GM23338 (cell line): ENCODE results near the gene COX4I1. TPM values are rescaled to one million over a fixed set of nuclear protein-coding genes. Genes with fewer than 3 reads are reported as not detected.
"Not testable (repeated sequence)": the region's sequence is repeated elsewhere in the genome, so short reads cannot be mapped to it uniquely, and the experiment has no call there.

Source experiments
- ATAC-seq: fragments of 200-7000 bp; cut with Tn5 transposase; 3 replicates; pipeline ENCODE4 v1.9.1; 2020
- DNase-seq: peaks from one replicate; pipeline ENCODE4 v3.0.0-alpha.2; 2015; ENCODE audit warnings: low spot score
- H2AFZ ChIP-seq: fragments of 200-600 bp; sonication (generic); 2 replicates; pipeline ENCODE4 v1.8.0; 2016; ENCODE audit warnings: antibody characterized with exemption, mild to moderate bottlenecking, moderate library complexity
- H3F3A ChIP-seq: fragments of 200-600 bp; sonication (generic); replicated peaks from 2 replicates; pipeline ENCODE4 v1.8.0; 2017; ENCODE audit warnings: antibody characterized with exemption, mixed run types, low read depth
- H3K27ac ChIP-seq: fragments of 200-600 bp; sonication (generic); 2 replicates; pipeline ENCODE4 v1.6.1; 2016; ENCODE audit warnings: low read depth
- H3K27me3 ChIP-seq: fragments of 200-600 bp; sonication (generic); 2 replicates; pipeline ENCODE4 v1.8.0; 2016; ENCODE audit warnings: mild to moderate bottlenecking, mixed run types, moderate library complexity; ENCODE audit not compliant: insufficient read depth
- H3K36me3 ChIP-seq: fragments of 200-600 bp; sonication (generic); 2 replicates; pipeline ENCODE4 v1.8.0; 2016; ENCODE audit warnings: mild to moderate bottlenecking; ENCODE audit not compliant: insufficient read depth
- H3K4me1 ChIP-seq: fragments of 200-600 bp; sonication (generic); 2 replicates; pipeline ENCODE4 v1.8.0; 2016; ENCODE audit warnings: mild to moderate bottlenecking, moderate library complexity; ENCODE audit not compliant: insufficient read depth
- H3K4me2 ChIP-seq: fragments of 200-600 bp; sonication (generic); 2 replicates; pipeline ENCODE4 v1.7.1; 2017; ENCODE audit warnings: mixed run types
- H3K4me3 ChIP-seq: fragments of 200-600 bp; sonication (generic); 2 replicates; pipeline ENCODE4 v1.6.1; 2016; ENCODE audit warnings: mixed run types
- H3K79me2 ChIP-seq: fragments of 200-600 bp; sonication (generic); replicated peaks from 2 replicates; pipeline ENCODE4 v1.8.0; 2017; ENCODE audit warnings: mild to moderate bottlenecking; ENCODE audit not compliant: insufficient read depth
- H3K9me2 ChIP-seq: fragments of 200-600 bp; sonication (generic); 2 replicates; pipeline ENCODE4 v1.8.0; 2017; ENCODE audit not compliant: insufficient read depth
- H4K20me1 ChIP-seq: fragments of 200-600 bp; sonication (generic); replicated peaks from 2 replicates; pipeline ENCODE4 v1.8.0; 2017; ENCODE audit warnings: mild to moderate bottlenecking; ENCODE audit not compliant: insufficient read depth
- H3K27ac Mint-ChIP-seq: 2 replicates; pipeline ENCODE4 v1.8.0; 2020; ENCODE audit warnings: inconsistent platforms, mild to moderate bottlenecking, moderate library complexity, mixed read lengths
- H3K27me3 Mint-ChIP-seq: 3 replicates; pipeline ENCODE4 v1.8.0; 2022; ENCODE audit warnings: low read depth, mild to moderate bottlenecking, moderate library complexity, mixed read lengths, inconsistent platforms; ENCODE audit not compliant: insufficient read depth, poor library complexity
- H3K36me3 Mint-ChIP-seq: 3 replicates; pipeline ENCODE4 v1.8.0; 2021; ENCODE audit warnings: low read depth, mild to moderate bottlenecking, inconsistent platforms, moderate library complexity, mixed read lengths
- H3K4me1 Mint-ChIP-seq: 3 replicates; pipeline ENCODE4 v1.8.0; 2020; ENCODE audit warnings: mild to moderate bottlenecking, inconsistent platforms, mixed read lengths
- H3K4me3 Mint-ChIP-seq: 3 replicates; pipeline ENCODE4 v1.8.0; 2021; ENCODE audit warnings: moderate library complexity, mild to moderate bottlenecking, inconsistent platforms, mixed read lengths
- H3K9me3 Mint-ChIP-seq: 3 replicates; pipeline ENCODE4 v1.8.0; 2020; ENCODE audit warnings: moderate library complexity, mild to moderate bottlenecking, inconsistent platforms, mixed read lengths
- REST ChIP-seq: IDR thresholded peaks from one replicate; pipeline ENCODE4 v1.6.1; 2018; ENCODE audit warnings: antibody characterized with exemption; ENCODE audit not compliant: unreplicated experiment
- ZNF462 ChIP-seq: fragments of 250-450 bp; sonication (Bioruptor Pico); IDR thresholded peaks from 2 replicates; pipeline ENCODE4 v1.5.0; 2020; ENCODE audit warnings: mild to moderate bottlenecking, moderate library complexity
- polyA plus RNA-seq: library from polyadenylated mRNA; unstranded; fragments of >200 nt; fragmentation: Nextera tagmentation; extraction: Ambion mirVana; gene quantifications from 2 replicates; pipeline ENCODE4 v1.2.1, GENCODE V29; 2016
- total RNA-seq: library from RNA; depleted of rRNA; stranded (reverse); fragments of >200 nt; shearing (Covaris generic); gene quantifications from 2 replicates; pipeline ENCODE4 v1.2.3, GENCODE V29; 2014

Gene COX4I1
- total and polyA plus RNA-seq, 2 experiments from 2014 or later: 329 to 1,008 TPM

GRCh38 chr16:85806539-85806938 is 7.0 kb downstream of the COX4I1 start (continued):
- TF ChIP-seq ZNF462 (CRISPR knock-in tag) (no peak), REST (no peak)

GRCh38 chr16:85807340-85807739 is 7.8 kb downstream of the COX4I1 start:
- not testable (repeated sequence) for H3K27ac Mint-ChIP-seq, H3K4me3 ChIP-seq, H2AFZ ChIP-seq, H3K4me3 Mint-ChIP-seq, H3K9me3 Mint-ChIP-seq, H3K27me3 Mint-ChIP-seq, ATAC-seq, H3K9me2 ChIP-seq, H3K4me1 Mint-ChIP-seq, H3K4me2 ChIP-seq, H3K27me3 ChIP-seq, DNase-seq, H3K4me1 ChIP-seq, H3F3A ChIP-seq, H3K27ac ChIP-seq
- peaks cover 58% of the 10 kb centered on the region for H3K36me3 Mint-ChIP-seq
- Histone ChIP-seq H3K36me3 (peaks cover 32% of the 10 kb centered on the region), H3K79me2 (peaks cover 14% of the 10 kb centered on the region; the same call in 1 of the 2 replicates), H4K20me1 (peaks cover 15% of the 10 kb centered on the region)

- not testable (repeated sequence) for H3K27ac ChIP-seq
- H3K36me3 Mint-ChIP-seq: peaks cover 50% of the 10 kb centered on the region
Observed at GRCh38 chr16:85808104-85808503, 8.6 kb downstream of the COX4I1 start.

More at GRCh38 chr16:85808104-85808503, 8.6 kb downstream of the COX4I1 start:
- H3K27me3 Mint-ChIP-seq, H3K4me3 ChIP-seq, H3K4me1 ChIP-seq, DNase-seq, H3K27me3 ChIP-seq, H3F3A ChIP-seq, H3K9me2 ChIP-seq, H3K79me2 ChIP-seq, H3K4me3 Mint-ChIP-seq, H3K9me3 Mint-ChIP-seq, H3K27ac Mint-ChIP-seq, H2AFZ ChIP-seq, H3K4me1 Mint-ChIP-seq, H3K4me2 ChIP-seq, ATAC-seq: not testable (repeated sequence)
- Histone ChIP-seq H4K20me1 (peaks cover 11% of the 10 kb centered on the region), H3K36me3 (peaks cover 27% of the 10 kb centered on the region)
